Lower leg skin (tissue), 4 donors: ENCODE measurements around the gene CELF2. TPM values are rescaled to one million over a fixed set of nuclear protein-coding genes. Genes with fewer than 3 reads are reported as not detected.
"Not testable (repeated sequence)": the region's sequence is repeated elsewhere in the genome, so short reads cannot be mapped to it uniquely, and the experiment has no call there.

Experiments used
- DNase-seq, 2 donors: peaks; one replicate each; pipeline ENCODE4 v3.0.0-alpha.2; 2019; ENCODE audit warnings: low spot score in 2 of 2
- H3K4me3 ChIP-seq: fragments of 200-600 bp; sonication (generic); 2 replicates; pipeline ENCODE4 v1.5.1; 2017; ENCODE audit warnings: mild to moderate bottlenecking, low read depth; ENCODE audit not compliant: poor library complexity, severe bottlenecking
- POLR2A ChIP-seq, 2 donors: fragments of 450-650 bp; IDR thresholded peaks; one replicate each; pipeline ENCODE4 v1.6.1; 2016 to 2017; ENCODE audit warnings: antibody characterized with exemption in 2 of 2, mild to moderate bottlenecking in 1 of 2, moderate library complexity in 1 of 2
- WGBS, 2 donors: methylation state at CpG; one replicate each; pipeline ENCODE4 v1.1.5; 2018; 5-methylcytosine and 5-hydroxymethylcytosine counted together
- intact Hi-C: fragments of 100-400 bp; cut with DNase I; formaldehyde crosslinking; loops from one replicate; pipeline ENCODE4 v1.15.0; 2023; ENCODE audit warnings: low total_unique reads
- total RNA-seq, 4 donors: library from RNA; depleted of rRNA; stranded (reverse); fragments of >200 nt; gene quantifications; one replicate each; pipeline ENCODE4 v1.1.0, GENCODE V29; 2016
- TF ChIP-seq, protein P1 (sequence below), 3 donors: fragments of 450-650 bp; IDR thresholded peaks; one replicate each; pipeline ENCODE4 v1.5.1; 2016; ENCODE audit warnings: antibody characterized with exemption in 3 of 3, mild to moderate bottlenecking in 3 of 3, moderate library complexity in 2 of 3

The CELF2 gene
- total RNA-seq, 4 donors from 2014 or later: 16.9 to 39.9 (median 20.7) TPM

DNA sequence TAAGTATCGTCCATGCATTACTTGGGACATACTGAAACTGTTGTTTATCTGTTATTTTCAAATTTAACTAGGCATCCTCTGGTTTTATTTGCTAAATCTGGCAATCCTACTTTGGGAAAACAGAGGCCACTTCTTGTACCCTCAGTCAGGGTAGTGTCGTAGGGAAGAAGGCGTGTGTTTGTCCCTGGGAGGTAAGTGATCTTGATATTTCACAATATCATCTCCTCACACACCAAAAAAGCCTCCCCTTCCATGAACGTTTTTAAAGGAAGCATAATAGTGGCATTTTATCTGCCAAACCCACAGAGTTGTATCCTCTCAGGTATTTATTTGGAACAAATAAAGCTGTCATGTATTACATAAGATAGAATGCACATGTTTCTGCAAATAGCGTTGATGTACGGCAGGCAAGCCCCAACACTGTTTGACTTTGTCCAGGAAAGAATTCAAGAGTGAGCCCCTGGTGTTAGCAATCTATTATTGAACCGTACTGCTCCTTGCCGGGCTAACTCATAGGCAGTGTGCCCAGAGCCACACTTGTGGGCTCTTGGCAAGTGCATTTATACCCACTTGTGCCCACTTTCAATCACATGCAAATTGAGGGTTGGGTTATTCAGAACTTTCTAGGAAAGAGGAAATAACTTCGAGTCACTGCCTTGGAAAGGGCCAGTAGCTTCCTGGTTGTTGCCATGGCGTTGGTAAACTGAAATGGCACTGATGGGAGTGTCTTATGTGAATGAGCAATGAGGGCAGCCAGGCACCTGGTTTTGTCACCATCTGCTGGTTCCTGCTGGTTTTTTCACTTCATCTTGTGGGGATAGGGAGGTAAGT, 327.8 kb downstream of the CELF2 start:
- 23 to 35% methylated on average over 10 of the region's 10 CpGs for WGBS, 2 donors
- TF ChIP-seq POLR2A (IDR thresholded peaks at IDR 0.05): no peak
- TF ChIP-seq, protein P1, sequence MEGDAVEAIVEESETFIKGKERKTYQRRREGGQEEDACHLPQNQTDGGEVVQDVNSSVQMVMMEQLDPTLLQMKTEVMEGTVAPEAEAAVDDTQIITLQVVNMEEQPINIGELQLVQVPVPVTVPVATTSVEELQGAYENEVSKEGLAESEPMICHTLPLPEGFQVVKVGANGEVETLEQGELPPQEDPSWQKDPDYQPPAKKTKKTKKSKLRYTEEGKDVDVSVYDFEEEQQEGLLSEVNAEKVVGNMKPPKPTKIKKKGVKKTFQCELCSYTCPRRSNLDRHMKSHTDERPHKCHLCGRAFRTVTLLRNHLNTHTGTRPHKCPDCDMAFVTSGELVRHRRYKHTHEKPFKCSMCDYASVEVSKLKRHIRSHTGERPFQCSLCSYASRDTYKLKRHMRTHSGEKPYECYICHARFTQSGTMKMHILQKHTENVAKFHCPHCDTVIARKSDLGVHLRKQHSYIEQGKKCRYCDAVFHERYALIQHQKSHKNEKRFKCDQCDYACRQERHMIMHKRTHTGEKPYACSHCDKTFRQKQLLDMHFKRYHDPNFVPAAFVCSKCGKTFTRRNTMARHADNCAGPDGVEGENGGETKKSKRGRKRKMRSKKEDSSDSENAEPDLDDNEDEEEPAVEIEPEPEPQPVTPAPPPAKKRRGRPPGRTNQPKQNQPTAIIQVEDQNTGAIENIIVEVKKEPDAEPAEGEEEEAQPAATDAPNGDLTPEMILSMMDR (IDR thresholded peaks at IDR 0.05): no peak
- no peak overlapping the region for H3K4me3 ChIP-seq
- intact Hi-C loops: no loop called here
- peak in 1 of 2 donors; percentile 37 for DNase-seq

DNA sequence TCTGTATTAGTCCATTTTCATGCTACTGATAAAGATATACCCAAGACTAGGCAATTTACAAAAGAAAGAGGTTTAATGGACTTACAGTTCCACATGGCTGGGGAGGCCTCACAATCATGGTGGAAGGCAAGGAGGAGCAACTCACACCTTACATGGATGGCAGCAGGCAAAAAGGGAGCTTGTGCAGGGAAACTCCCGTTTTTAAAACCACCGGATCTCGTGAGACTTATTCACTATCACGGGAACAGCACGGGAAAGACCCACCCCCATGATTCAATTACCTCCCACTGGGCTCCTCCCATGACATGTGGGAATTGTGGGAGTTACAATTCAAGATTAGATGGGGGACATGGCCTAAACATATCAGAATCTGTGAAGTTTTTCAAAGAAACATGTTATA, 329.9 kb downstream of the CELF2 start:
- intact Hi-C loops, DNase-seq, H3K4me3 ChIP-seq: not testable (repeated sequence)
- 93 to 94% methylated on average over 5 of the region's 5 CpGs for WGBS, 2 donors

DNA sequence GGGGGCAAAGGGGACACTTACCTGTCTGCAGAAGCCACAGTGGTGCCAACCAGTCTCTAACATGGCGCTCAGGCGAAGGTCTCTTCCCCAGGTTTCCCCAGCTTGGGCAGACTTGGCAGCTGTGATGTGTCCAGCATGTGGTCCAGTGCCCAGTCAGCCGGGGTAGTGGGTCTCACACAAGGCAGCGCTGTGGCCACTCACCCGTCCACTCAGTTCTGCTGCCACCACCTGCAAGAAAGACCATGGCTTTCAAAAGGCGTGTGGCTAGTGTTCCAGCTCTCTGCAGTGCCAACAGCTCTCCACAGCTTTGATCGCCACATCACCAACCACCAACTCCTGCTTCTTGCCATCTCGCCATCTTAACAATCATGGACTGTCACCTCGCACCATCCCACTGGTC, 334.1 kb downstream of the CELF2 start:
- no peak for TF ChIP-seq POLR2A (IDR thresholded peaks at IDR 0.05)
- TF ChIP-seq, protein P1 (IDR thresholded peaks at IDR 0.05): no peak
- peak in 1 of 2 donors; percentile 57 for DNase-seq
- WGBS, 2 donors: 96 to 99% methylated on average over 9 of the region's 9 CpGs
- intact Hi-C loops: no loop called here
- no peak overlapping the region for H3K4me3 ChIP-seq

DNA sequence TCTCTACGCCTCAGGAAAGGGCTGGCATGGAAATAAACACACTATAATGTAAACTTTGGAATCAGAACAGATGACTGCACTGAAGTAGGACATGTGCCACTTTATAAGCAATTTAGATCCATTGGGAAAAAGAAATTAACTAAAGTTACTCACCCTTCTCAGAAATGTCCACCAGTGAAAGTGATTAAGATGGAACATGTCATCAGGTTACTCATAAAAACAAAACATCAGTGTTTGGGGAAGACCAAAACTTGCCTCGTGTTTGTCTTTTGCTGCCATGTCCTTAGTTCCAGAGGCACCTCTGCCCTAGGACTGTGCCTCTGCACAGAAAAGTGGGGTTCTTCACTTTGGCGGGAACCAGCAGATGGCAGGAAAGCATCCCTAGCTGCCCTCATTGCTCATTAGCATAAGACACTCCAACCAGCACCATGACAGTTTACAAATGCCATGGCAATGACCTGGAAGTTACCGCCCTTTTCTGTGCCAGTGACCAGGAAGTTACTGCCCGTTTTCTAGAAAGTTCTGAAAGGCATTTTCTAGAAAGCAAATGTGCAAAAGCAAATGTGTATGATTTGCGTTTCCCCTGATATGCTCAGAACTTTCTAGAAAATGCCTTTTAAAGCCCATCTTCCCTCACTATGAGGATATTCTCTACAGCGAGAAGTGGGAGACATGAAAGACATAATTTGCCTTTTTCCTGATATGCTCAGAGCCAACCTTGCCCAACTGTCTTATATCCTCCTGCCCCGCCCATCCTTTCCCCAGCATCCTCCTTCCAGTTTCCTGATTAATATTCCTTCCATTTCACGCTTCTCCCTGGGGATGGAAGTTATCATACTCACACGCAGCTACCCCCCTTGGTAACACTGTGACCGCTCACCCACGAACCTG, 335.6 kb downstream of the CELF2 start:
- peak in 1 of 2 donors; percentile 42 for DNase-seq
- intact Hi-C loops: no loop called here
- H3K4me3 ChIP-seq: no peak overlapping the region
- TF ChIP-seq, protein P1 (IDR thresholded peaks at IDR 0.05): no peak
- TF ChIP-seq POLR2A (IDR thresholded peaks at IDR 0.05): no peak
- 80 to 92% methylated on average over 12 of the region's 12 CpGs for WGBS, 2 donors

DNA sequence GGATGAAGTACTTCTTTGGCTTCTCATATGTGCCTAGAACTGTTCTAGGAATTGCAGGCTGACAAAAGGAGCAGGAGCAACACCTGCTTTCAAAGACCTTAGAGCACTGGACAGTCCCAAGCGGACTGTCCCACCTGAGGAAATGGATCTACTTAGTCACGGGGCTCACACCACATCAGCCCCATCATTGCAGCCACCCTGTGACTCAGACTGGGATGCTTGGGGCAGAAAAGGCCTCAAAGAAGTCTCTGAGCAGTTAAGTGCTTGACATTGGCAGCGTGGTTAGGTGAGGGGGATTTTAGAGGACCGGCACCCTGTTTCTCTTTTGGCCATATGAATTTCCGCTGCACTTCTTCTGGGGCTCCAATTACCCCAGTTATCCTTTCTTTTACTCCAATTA, 337.2 kb downstream of the CELF2 start:
- TF ChIP-seq POLR2A (IDR thresholded peaks at IDR 0.05): no peak
- TF ChIP-seq, protein P1 (IDR thresholded peaks at IDR 0.05): no peak

DNA sequence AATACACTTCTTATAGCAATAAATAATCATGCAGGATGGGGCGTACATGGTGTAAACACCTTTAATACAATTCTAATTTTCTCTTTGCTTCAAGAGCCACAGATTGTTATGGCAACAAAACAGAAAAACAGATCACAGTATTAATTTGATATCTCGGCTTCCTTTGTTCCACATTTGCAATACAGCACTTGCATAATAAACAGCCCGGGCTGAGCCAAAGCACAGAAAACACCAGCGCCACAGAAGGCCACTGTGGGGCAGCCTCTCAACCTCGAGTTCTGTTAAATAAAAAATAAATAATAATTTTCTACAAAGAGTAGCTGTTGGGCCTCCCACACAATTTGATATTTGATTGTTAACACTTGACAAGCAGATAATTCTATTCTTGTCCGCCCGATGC, 337.9 kb downstream of the CELF2 start:
- 57 to 70% methylated on average over 7 of the region's 7 CpGs for WGBS, 2 donors
- intact Hi-C loops: no loop called here
- DNase-seq: peak in 1 of 2 donors; percentile 74
- H3K4me3 ChIP-seq: no peak overlapping the region
- no peak for TF ChIP-seq POLR2A (IDR thresholded peaks at IDR 0.05)
- TF ChIP-seq, protein P1 (IDR thresholded peaks at IDR 0.05): no peak

More for the DNA sequence above, 337.2 kb downstream of the CELF2 start:
- H3K4me3 ChIP-seq: no peak overlapping the region
- 91 to 97% methylated on average over 5 of the region's 5 CpGs for WGBS, 2 donors
- intact Hi-C loops: no loop called here
- peak in 1 of 2 donors; percentile 29 for DNase-seq
